HepG2 (cell line): ENCODE results near the gene AZU1. TPM values are rescaled to one million over a fixed set of nuclear protein-coding genes. Genes with fewer than 3 reads are reported as not detected.

Source experiments
- KMT2B ChIP-seq: IDR thresholded peaks from 2 replicates; pipeline ENCODE4 v1.6.1; 2016; ENCODE audit warnings: missing genetic modification reagents, missing compliant biosample characterization
- MBD4 ChIP-seq: IDR thresholded peaks from 2 replicates; pipeline ENCODE4 v1.6.1; 2012; ENCODE audit warnings: low read length, inconsistent platforms, borderline replicate concordance
- MED1 ChIP-seq: sonication (generic); formaldehyde crosslinking; IDR thresholded peaks from 2 replicates; pipeline ENCODE4 v1.4.0; 2020; ENCODE audit warnings: missing genetic modification reagents
- NFIC ChIP-seq: IDR thresholded peaks from 2 replicates; pipeline ENCODE4 v1.6.1; 2012; ENCODE audit warnings: mild to moderate bottlenecking, low read length, inconsistent platforms
- POGZ ChIP-seq: sonication (generic); formaldehyde crosslinking; IDR thresholded peaks from 2 replicates; pipeline ENCODE4 v1.4.0; 2020; ENCODE audit warnings: mild to moderate bottlenecking, missing genetic modification reagents
- TBL1XR1 ChIP-seq: fragments of 150-350 bp; IDR thresholded peaks from 2 replicates; pipeline ENCODE4 v1.6.1; 2014; ENCODE audit warnings: borderline replicate concordance, low read length; ENCODE audit not compliant: partially characterized antibody
- ZBTB20 ChIP-seq: sonication (generic); formaldehyde crosslinking; IDR thresholded peaks from 2 replicates; pipeline ENCODE4 v1.8.1; 2023; ENCODE audit warnings: missing genetic modification reagents, low read depth, mild to moderate bottlenecking, borderline replicate concordance
- ZNF3 ChIP-seq: IDR thresholded peaks from 2 replicates; pipeline ENCODE4 v1.7.0; 2017; ENCODE audit warnings: inconsistent platforms
- ZNF772 ChIP-seq: sonication (generic); formaldehyde crosslinking; IDR thresholded peaks from 2 replicates; pipeline ENCODE4 v1.5.0; 2020; ENCODE audit warnings: mild to moderate bottlenecking, missing genetic modification reagents
- polyA plus RNA-seq, 8 experiments: library from polyadenylated mRNA; depleted of rRNA in 3 of 8; stranded (reverse) in 7 of 8; unstranded in 1 of 8; fragments of >200 nt; fragmentation: Illumina TruSeq in 4 of 8; extraction: Trizol in 4 of 8; gene quantifications; 2 replicates each; pipeline versions ENCODE4 v1.2.1 to v1.2.3, GENCODE V29; 2011 to 2016; ENCODE audit warnings: low read depth in 4 of 8, missing spikeins in 1 of 8, mixed read lengths in 1 of 8; ENCODE audit not compliant: insufficient read depth in 1 of 8
- total RNA-seq, 5 experiments: library from RNA; depleted of rRNA; stranded (reverse); fragments of >200 nt; fragmentation: Illumina TruSeq; extraction: Trizol; gene quantifications; 2 replicates each; pipeline ENCODE4 v1.2.3, GENCODE V29; 2016; ENCODE audit warnings: low read depth in 1 of 5
- TF ChIP-seq, protein P1 (sequence below): sonication (generic); formaldehyde crosslinking; IDR thresholded peaks from 2 replicates; pipeline ENCODE4 v1.4.0; 2020; ENCODE audit warnings: mild to moderate bottlenecking, low read depth, missing genetic modification reagents
- TF ChIP-seq, protein P2 (sequence below): sonication (generic); formaldehyde crosslinking; IDR thresholded peaks from 2 replicates; pipeline ENCODE4 v1.4.0; 2020; ENCODE audit warnings: low read depth, mild to moderate bottlenecking, missing genetic modification reagents
- TF ChIP-seq, protein P3 (sequence below), 2 experiments: fragments of 450-650 bp in 1 of 2; sonication (generic) in 1 of 2; formaldehyde crosslinking in 1 of 2; IDR thresholded peaks; 2 replicates each; pipeline versions ENCODE4 v1.6.1 to v1.8.0; 2016 to 2022; ENCODE audit warnings: antibody characterized with exemption in 1 of 2, mild to moderate bottlenecking in 1 of 2, missing genetic modification reagents in 1 of 2
- TF ChIP-seq, protein P4 (sequence below): sonication (generic); formaldehyde crosslinking; IDR thresholded peaks from 2 replicates; pipeline ENCODE4 v1.5.1; 2020; ENCODE audit warnings: missing genetic modification reagents, mild to moderate bottlenecking, borderline replicate concordance
- TF ChIP-seq, protein P5 (sequence below): sonication (generic); formaldehyde crosslinking; IDR thresholded peaks from 2 replicates; pipeline ENCODE4 v1.8.0; 2022; ENCODE audit warnings: missing genetic modification reagents, mild to moderate bottlenecking, moderate library complexity, borderline replicate concordance

Gene AZU1
- total and polyA plus RNA-seq, 2 of the 13 experiments (the other 11 are each of a cell fraction or from before 2014, with no cell fraction given) = not detected

DNA sequence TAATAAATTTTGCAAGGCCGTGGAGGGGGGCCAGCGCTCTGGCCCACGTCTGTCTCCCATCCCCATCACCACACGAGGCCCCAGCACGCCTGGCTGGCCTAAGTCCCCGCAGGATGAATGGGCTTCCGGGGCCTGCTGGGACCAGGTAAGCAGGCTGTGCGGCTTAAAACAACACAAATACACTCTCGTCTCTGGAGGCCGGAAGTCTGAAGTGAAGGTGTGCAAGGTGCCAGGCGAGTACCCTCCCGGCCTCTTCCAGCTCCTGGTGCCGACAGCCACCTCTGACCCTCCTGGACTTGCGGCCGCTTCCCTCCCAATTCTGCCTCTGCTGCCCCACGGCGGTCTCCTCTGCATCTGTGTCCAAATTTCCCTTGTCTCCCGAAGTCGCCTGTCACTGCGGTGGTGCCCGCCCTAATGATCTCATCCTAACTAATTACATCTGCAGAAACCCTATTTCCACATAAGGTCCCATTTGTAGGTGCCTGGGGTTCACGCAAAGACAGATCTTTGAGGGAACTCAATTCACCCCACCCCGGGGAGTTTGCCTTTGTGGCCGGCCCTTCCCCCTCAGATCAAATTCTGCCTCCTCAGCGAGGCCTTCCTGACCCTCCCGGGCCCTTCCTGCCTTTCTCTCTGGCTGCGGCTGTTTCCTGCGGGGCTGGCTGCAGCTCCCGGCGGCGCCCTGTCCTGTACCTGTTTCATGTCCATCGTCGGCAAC is 38.5 kb upstream of the AZU1 start (continued):
- no peak for TF ChIP-seq MED1 (CRISPR knock-in tag)
- no peak for TF ChIP-seq KMT2B (CRISPR knock-in tag)
- TF ChIP-seq, protein P1, sequence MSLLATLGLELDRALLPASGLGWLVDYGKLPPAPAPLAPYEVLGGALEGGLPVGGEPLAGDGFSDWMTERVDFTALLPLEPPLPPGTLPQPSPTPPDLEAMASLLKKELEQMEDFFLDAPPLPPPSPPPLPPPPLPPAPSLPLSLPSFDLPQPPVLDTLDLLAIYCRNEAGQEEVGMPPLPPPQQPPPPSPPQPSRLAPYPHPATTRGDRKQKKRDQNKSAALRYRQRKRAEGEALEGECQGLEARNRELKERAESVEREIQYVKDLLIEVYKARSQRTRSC (CRISPR knock-in tag) = no peak
- TF ChIP-seq, protein P2, sequence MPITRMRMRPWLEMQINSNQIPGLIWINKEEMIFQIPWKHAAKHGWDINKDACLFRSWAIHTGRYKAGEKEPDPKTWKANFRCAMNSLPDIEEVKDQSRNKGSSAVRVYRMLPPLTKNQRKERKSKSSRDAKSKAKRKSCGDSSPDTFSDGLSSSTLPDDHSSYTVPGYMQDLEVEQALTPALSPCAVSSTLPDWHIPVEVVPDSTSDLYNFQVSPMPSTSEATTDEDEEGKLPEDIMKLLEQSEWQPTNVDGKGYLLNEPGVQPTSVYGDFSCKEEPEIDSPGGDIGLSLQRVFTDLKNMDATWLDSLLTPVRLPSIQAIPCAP (CRISPR knock-in tag) = no peak
- TF ChIP-seq, protein P3, sequence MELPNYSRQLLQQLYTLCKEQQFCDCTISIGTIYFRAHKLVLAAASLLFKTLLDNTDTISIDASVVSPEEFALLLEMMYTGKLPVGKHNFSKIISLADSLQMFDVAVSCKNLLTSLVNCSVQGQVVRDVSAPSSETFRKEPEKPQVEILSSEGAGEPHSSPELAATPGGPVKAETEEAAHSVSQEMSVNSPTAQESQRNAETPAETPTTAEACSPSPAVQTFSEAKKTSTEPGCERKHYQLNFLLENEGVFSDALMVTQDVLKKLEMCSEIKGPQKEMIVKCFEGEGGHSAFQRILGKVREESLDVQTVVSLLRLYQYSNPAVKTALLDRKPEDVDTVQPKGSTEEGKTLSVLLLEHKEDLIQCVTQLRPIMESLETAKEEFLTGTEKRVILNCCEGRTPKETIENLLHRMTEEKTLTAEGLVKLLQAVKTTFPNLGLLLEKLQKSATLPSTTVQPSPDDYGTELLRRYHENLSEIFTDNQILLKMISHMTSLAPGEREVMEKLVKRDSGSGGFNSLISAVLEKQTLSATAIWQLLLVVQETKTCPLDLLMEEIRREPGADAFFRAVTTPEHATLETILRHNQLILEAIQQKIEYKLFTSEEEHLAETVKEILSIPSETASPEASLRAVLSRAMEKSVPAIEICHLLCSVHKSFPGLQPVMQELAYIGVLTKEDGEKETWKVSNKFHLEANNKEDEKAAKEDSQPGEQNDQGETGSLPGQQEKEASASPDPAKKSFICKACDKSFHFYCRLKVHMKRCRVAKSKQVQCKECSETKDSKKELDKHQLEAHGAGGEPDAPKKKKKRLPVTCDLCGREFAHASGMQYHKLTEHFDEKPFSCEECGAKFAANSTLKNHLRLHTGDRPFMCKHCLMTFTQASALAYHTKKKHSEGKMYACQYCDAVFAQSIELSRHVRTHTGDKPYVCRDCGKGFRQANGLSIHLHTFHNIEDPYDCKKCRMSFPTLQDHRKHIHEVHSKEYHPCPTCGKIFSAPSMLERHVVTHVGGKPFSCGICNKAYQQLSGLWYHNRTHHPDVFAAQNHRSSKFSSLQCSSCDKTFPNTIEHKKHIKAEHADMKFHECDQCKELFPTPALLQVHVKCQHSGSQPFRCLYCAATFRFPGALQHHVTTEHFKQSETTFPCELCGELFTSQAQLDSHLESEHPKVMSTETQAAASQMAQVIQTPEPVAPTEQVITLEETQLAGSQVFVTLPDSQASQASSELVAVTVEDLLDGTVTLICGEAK (IDR thresholded peaks at IDR 0.05) = no peak
- TF ChIP-seq, protein P3 (CRISPR knock-in tag; IDR thresholded peaks at IDR 0.05) = no peak
- no peak for TF ChIP-seq MBD4
- TF ChIP-seq ZBTB20 (CRISPR knock-in tag) = 0 out of 2 replicates have a peak, but pooled peaks have one; percentile 46
- TF ChIP-seq POGZ (CRISPR knock-in tag) = no peak
- TF ChIP-seq ZNF3 (CRISPR knock-in tag) = no peak
- TF ChIP-seq, protein P4, sequence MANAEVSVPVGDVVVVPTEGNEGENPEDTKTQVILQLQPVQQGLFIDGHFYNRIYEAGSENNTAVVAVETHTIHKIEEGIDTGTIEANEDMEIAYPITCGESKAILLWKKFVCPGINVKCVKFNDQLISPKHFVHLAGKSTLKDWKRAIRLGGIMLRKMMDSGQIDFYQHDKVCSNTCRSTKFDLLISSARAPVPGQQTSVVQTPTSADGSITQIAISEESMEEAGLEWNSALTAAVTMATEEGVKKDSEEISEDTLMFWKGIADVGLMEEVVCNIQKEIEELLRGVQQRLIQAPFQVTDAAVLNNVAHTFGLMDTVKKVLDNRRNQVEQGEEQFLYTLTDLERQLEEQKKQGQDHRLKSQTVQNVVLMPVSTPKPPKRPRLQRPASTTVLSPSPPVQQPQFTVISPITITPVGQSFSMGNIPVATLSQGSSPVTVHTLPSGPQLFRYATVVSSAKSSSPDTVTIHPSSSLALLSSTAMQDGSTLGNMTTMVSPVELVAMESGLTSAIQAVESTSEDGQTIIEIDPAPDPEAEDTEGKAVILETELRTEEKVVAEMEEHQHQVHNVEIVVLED (CRISPR knock-in tag) = peak; percentile 35; the same call in 1 of the 2 replicates
- TF ChIP-seq ZNF772 (CRISPR knock-in tag) = no peak
- TF ChIP-seq, protein P5, sequence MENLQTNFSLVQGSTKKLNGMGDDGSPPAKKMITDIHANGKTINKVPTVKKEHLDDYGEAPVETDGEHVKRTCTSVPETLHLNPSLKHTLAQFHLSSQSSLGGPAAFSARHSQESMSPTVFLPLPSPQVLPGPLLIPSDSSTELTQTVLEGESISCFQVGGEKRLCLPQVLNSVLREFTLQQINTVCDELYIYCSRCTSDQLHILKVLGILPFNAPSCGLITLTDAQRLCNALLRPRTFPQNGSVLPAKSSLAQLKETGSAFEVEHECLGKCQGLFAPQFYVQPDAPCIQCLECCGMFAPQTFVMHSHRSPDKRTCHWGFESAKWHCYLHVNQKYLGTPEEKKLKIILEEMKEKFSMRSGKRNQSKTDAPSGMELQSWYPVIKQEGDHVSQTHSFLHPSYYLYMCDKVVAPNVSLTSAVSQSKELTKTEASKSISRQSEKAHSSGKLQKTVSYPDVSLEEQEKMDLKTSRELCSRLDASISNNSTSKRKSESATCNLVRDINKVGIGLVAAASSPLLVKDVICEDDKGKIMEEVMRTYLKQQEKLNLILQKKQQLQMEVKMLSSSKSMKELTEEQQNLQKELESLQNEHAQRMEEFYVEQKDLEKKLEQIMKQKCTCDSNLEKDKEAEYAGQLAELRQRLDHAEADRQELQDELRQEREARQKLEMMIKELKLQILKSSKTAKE (CRISPR knock-in tag) = no peak
- TF ChIP-seq NFIC = no peak
- TF ChIP-seq TBL1XR1 = no peak
